ENCODE results near the gene FOXR1.

DNA sequence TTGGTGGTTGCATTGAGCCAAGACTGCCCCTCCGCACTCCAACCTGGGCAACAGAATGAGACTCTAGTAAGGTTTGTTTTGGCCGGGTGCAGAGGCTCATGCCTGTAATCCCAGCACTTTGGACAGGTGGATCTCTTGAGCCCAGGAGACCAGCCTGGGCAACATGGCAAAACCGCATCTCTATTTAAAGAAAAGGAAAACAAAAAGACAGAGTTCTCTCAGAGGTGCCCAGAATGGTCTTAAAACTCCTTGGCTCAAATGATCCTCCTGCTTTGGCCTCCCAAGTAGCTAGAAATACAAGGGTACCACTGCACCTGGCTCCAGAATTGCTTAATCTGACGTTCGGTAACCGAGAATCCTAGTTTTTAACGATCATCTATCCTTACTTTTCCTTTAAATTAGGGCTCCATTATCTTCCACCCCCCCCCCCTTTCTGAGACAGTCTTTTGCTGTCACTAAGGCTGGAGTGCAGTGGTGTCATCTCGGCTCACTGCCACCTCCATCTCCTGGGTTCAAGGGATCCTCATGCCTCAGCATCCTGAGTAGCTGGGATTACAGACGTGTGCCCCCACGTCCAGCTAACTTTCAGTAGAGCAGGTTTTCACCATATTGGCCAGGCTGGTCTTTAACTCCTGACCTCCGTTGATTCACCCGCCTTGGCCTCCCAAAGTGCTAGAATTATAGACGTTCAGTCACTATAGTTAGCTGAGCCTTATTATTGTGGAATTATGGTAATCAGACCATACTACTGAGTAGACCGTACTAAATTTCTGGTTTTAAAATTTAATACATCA is 44.9 kb downstream of the FOXR1 start:
- TF ChIP-seq POLR2AphosphoS5 (IDR thresholded peaks at IDR 0.05) (no peak), CTCF (IDR thresholded peaks at IDR 0.05) (no peak), POLR2A (IDR thresholded peaks at IDR 0.05) (no peak), EP300 (IDR thresholded peaks at IDR 0.05) (no peak)
